DOHH2 (cell line): ENCODE data around the gene PIAS1.

Experiments
- H3F3A ChIP-seq: fragments of 200-600 bp; sonication (generic), shearing (Covaris generic); 2 replicates; pipeline ENCODE4 v1.6.0; 2016; ENCODE audit warnings: antibody characterized with exemption, mild to moderate bottlenecking; ENCODE audit not compliant: control insufficient read depth, insufficient read depth
- H3K27ac ChIP-seq: fragments of 200-600 bp; sonication (generic); 2 replicates; pipeline ENCODE4 v1.5.1; 2014; ENCODE audit warnings: low read depth, mild to moderate bottlenecking, low read length, moderate library complexity
- H3K27me3 ChIP-seq: fragments of 200-600 bp; sonication (generic); 2 replicates; pipeline ENCODE4 v1.6.1; 2014; ENCODE audit warnings: mild to moderate bottlenecking, low read length, mixed read lengths; ENCODE audit not compliant: control insufficient read depth
- H3K36me3 ChIP-seq: fragments of 200-600 bp; sonication (generic); 2 replicates; pipeline ENCODE4 v1.6.1; 2014; ENCODE audit warnings: mild to moderate bottlenecking, low read length, moderate library complexity, mixed read lengths; ENCODE audit not compliant: control insufficient read depth
- H3K4me1 ChIP-seq: fragments of 200-600 bp; sonication (generic); 2 replicates; pipeline ENCODE4 v1.6.1; 2014; ENCODE audit warnings: mild to moderate bottlenecking, low read length, mixed read lengths; ENCODE audit not compliant: control insufficient read depth
- H3K4me2 ChIP-seq: fragments of 200-600 bp; sonication (generic); 2 replicates; pipeline ENCODE4 v1.6.0; 2014; ENCODE audit warnings: mild to moderate bottlenecking, low read length, moderate library complexity
- H3K4me3 ChIP-seq: fragments of 200-600 bp; sonication (generic); 2 replicates; pipeline ENCODE4 v1.5.1; 2014; ENCODE audit warnings: mild to moderate bottlenecking, low read length, mixed read lengths
- H3K79me2 ChIP-seq: fragments of 200-600 bp; sonication (generic); 2 replicates; pipeline ENCODE4 v1.6.1; 2014; ENCODE audit warnings: mild to moderate bottlenecking, low read length, mixed read lengths; ENCODE audit not compliant: control insufficient read depth
- H3K9me2 ChIP-seq: fragments of 200-600 bp; sonication (generic); replicated peaks from 2 replicates; pipeline ENCODE4 v1.6.1; 2014; ENCODE audit warnings: mild to moderate bottlenecking, low read length, mixed read lengths; ENCODE audit not compliant: control insufficient read depth
- H3K9me3 ChIP-seq: fragments of 200-600 bp; sonication (generic); 2 replicates; pipeline ENCODE4 v1.6.1; 2014; ENCODE audit warnings: antibody characterized with exemption, low read length, mixed read lengths; ENCODE audit not compliant: control insufficient read depth, insufficient read depth
- H4K20me1 ChIP-seq: fragments of 200-600 bp; sonication (generic); 2 replicates; pipeline ENCODE4 v1.6.0; 2014; ENCODE audit warnings: low read depth, mild to moderate bottlenecking, antibody characterized with exemption, low read length, moderate library complexity; ENCODE audit not compliant: control insufficient read depth, insufficient read depth
- CTCF ChIP-seq: fragments of 200-600 bp; sonication (generic); IDR thresholded peaks from one replicate; pipeline ENCODE4 v1.5.1; 2014; ENCODE audit warnings: antibody characterized with exemption, mild to moderate bottlenecking, low read depth, low read length; ENCODE audit not compliant: poor library complexity, severe bottlenecking
- EZH2phosphoT487 ChIP-seq: fragments of 200-600 bp; sonication (generic); IDR thresholded peaks from 2 replicates; pipeline ENCODE4 v1.6.1; 2017; ENCODE audit warnings: borderline replicate concordance, mild to moderate bottlenecking, antibody characterized with exemption, low read length, moderate library complexity, mixed read lengths

PIAS1 gene

GRCh38 chr15:68103603-68104002 is 49.5 kb downstream of the PIAS1 start:
- H3K9me2 ChIP-seq = no peaks in the 10 kb centered on the region
- H3K4me3 ChIP-seq = no peak overlapping the region
- H3F3A ChIP-seq = no peaks in the 10 kb centered on the region
- H3K4me2 ChIP-seq = no peak overlapping the region
- TF ChIP-seq CTCF = no peak
- no peaks in the 10 kb centered on the region for H4K20me1 ChIP-seq
- no peaks in the 10 kb centered on the region for H3K27me3 ChIP-seq
- peaks cover 55% of the 10 kb centered on the region for H3K36me3 ChIP-seq
- H3K27ac ChIP-seq = no peak overlapping the region
- peaks cover 5% of the 10 kb centered on the region for H3K4me1 ChIP-seq
- peaks cover 94% of the 10 kb centered on the region for H3K79me2 ChIP-seq
- no peaks in the 10 kb centered on the region for H3K9me3 ChIP-seq

DNA sequence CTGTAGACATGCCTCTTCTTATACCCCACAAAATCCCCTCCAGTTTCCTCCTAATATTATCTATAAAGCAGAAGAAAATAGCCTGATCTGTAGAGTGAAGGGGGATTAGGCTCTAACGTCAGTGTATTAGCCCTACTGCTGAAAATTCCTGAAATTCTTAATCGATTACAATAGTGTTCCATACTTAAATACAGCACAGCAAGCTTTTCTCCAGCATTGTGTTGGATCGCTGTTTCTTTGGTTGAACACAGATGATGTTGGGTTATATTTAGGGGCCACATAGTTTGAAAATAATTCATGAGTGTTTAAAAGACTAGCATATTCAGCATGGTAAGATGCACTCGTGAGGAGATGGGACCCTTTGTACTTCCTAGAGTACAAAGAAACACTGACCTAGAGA is 52.5 kb downstream of the PIAS1 start:
- Histone ChIP-seq H3F3A (no peaks in the 10 kb centered on the region), H3K4me3 (no peak overlapping the region), H4K20me1 (no peaks in the 10 kb centered on the region), H3K36me3 (peaks cover 29% of the 10 kb centered on the region), H3K9me2 (no peaks in the 10 kb centered on the region), H3K27ac (no peak overlapping the region), H3K4me1 (no peaks in the 10 kb centered on the region), H3K9me3 (no peaks in the 10 kb centered on the region), H3K4me2 (no peak overlapping the region), H3K79me2 (peaks cover 86% of the 10 kb centered on the region), H3K27me3 (no peaks in the 10 kb centered on the region)
- TF ChIP-seq EZH2phosphoT487 = no peak
- TF ChIP-seq CTCF = no peak

- Histone ChIP-seq H3K27ac (no peak overlapping the region), H3F3A (no peaks in the 10 kb centered on the region), H3K36me3 (peaks cover 24% of the 10 kb centered on the region), H3K9me3 (no peaks in the 10 kb centered on the region), H3K9me2 (no peaks in the 10 kb centered on the region), H4K20me1 (no peaks in the 10 kb centered on the region), H3K27me3 (no peaks in the 10 kb centered on the region), H3K4me3 (no peak overlapping the region), H3K4me2 (no peak overlapping the region), H3K4me1 (0 out of 2 replicates have a peak, but pooled peaks cover 3% of the 10 kb centered on the region), H3K79me2 (peaks cover 86% of the 10 kb centered on the region)
- TF ChIP-seq CTCF (no peak), EZH2phosphoT487 (no peak)
Measured at GRCh38 chr15:68107142-68107541, 53.0 kb downstream of the PIAS1 start.

- TF ChIP-seq CTCF (no peak), EZH2phosphoT487 (no peak)
- H3K79me2 ChIP-seq = peaks cover 90% of the 10 kb centered on the region
- no peak overlapping the region for H3K4me2 ChIP-seq
- no peak overlapping the region for H3K4me3 ChIP-seq
- H3K27ac ChIP-seq = no peak overlapping the region
- H3F3A ChIP-seq = no peaks in the 10 kb centered on the region
- H3K9me2 ChIP-seq = no peaks in the 10 kb centered on the region
- H3K9me3 ChIP-seq = no peaks in the 10 kb centered on the region
- no peaks in the 10 kb centered on the region for H3K27me3 ChIP-seq
- peaks cover 16% of the 10 kb centered on the region; the same call in 1 of the 2 replicates for H3K4me1 ChIP-seq
- no peaks in the 10 kb centered on the region; the same call in 1 of the 2 replicates for H4K20me1 ChIP-seq
- peaks cover 6% of the 10 kb centered on the region; the same call in 1 of the 2 replicates for H3K36me3 ChIP-seq
Measured at GRCh38 chr15:68112706-68113105, 58.6 kb downstream of the PIAS1 start.
